ENCODE results near the gene PAGE1.
"Not testable (repeated sequence)": the region's sequence is repeated elsewhere in the genome, so short reads cannot be mapped to it uniquely, and the experiment has no call there.

The PAGE1 gene

DNA sequence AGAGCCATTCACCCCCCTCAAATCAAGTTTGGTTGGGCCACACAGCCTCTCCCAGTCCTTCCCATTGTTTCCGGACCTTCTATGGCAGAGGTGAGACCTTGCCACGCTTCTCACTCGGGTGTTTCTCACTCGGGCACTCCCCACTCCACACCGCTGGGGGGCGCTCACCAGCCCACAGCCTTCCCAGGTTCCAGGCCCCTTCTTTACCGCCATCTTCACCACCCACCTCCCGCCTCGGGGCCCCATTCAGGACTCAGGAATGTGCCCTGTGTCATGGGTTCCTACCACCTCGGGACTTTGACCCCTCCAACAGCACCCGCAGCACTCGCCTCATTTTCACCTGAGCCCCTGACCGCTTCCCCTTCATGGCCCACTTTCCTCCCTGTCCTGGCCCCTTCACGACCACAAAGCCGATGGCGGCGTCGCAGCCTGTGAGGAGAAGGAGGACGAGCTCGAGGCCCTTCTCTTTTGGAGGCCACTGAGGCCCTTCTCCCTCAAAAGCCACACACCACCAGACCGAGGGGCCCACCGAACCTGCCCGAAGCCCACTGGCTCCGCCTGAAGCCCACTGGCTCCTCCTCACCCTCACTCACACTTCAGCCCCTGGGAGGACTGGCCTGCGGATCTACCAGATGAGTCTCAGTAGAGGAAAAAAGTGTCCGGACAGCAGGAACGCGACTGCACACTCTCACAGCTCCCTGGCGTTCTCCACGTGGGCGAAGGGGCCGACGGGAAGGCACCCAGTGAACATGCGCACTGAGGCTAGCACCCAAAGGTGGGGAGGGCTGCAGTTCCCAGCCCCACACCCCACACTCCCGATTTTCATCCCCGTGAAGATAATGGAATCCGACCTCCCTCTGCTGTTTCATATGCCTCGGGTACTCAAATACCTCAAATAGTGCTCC lies at the start of gene PAGE1:
PAGE1 (minus strand) TSS at position 709 of the 905 bp plus-strand sequence. CDS start 1,214 bp downstream, outside the sequence.
- TF ChIP-seq CTCF (conservative IDR thresholded peaks at IDR 0.05): no peak
- no peak within 1 kb of the TSS for H3K27ac ChIP-seq

DNA sequence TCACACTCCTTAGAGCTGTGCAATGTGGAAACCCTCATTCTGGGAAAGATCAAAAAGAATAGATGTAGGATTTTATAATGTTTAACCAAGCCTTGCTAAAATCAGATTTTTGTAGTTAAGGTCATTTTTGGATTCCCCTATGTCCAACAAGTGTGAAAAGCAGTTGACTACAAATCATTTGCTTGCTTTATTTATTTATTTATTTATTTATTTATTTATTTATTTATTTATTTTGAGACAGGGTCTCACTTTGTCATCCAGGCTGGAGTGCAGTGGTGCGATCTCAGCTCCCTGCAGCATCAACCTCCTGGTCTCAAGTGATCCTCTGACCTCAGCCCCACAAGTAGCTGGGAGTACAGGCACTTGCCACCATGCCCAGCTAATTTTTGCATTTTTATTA lies 45.7 kb upstream of the PAGE1 start:
- not testable (repeated sequence) for H3K27ac ChIP-seq

DNA sequence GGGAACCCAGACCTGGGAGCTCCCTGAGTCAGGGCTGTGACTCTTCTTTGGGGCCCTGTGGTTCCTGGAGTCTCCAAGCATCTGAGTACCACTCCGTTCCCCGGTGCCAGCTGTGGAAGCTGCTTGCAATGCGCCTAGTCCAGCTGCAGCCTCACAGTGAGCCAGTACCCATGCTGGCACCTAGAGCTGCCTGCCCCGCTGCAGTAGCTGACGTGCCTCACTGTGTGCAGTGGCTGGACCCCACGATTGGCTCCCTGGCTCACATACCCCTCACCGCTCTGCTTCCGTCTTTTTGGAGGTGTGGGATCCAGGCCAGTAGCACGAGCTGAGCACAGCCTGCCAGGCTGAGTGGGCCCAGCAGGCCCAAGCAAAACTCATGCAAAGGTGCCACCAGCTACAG lies 32.1 kb upstream of the PAGE1 start:
- no peak for TF ChIP-seq CTCF (conservative IDR thresholded peaks at IDR 0.05)

DNA sequence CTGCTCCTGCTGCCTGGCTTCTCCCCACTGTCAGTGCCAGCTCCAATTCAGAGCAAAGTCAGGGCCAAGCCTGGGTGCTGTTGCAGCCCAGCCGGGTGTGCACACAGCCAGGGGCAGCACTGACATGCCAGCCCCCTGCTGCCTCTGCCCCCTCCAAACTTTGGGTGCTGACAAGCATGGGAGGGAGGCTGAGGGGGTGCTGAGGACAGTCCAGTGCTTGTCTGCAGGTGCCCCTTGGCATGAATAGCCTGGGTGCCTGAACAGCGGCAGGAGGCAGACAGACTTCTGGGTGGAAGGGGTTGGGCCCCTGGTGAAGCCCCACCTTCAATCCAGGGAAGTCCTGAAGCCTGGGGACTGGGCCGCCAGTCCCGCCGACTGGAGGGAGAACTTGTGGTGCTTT lies 31.2 kb upstream of the PAGE1 start:
- TF ChIP-seq CTCF (conservative IDR thresholded peaks at IDR 0.05): no peak
- no peak overlapping the region for H3K27ac ChIP-seq

More for the DNA sequence above, 32.1 kb upstream of the PAGE1 start:
- no peak overlapping the region for H3K27ac ChIP-seq

DNA sequence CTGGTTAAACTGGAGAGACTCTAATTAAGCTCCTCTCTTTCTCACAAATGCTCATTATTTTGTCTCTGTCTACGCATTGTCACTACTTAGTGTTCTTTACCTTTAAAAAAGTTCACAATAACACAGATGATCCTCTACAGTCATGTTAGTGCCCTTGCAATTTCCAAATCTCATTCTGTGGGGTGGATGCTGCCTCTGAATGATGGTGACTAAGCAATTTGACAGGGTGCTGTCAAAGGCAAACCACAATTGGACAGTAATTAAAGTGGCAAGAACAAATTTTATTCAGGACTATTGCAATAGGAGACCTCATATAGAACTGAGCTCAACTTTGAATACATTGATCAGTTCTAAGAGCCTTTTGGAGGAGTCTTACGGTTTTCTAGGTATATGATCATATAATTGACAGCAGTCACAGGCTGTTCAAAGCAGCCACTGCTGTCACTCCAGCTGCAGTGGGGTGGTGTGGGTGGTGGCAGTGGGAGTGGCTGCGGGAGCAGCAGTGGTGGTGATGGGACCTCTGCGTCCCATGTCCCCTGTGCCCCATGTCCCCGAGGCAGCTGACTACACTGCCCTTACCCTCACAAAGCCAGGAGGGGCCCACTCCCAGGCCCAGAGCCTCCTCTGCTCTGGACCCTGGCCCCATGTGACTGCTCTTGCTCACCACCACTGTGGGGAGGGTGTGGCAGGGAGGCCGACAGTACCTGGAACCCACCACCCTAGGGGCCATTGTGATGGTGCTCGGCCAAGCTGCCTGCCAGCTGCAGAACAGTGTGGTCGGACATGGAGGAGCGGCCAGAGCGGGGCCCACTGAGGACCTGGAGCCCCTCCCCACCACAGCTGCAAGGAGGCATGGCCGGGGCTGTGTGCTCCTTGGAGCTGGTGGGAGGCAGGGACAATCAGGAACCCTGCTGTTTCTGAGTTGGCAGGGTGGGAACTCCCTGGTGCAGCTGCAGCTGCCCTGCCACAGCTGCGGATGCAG lies 30.4 kb upstream of the PAGE1 start:
- no peak for TF ChIP-seq CTCF (conservative IDR thresholded peaks at IDR 0.05)
- no peak overlapping the region for H3K27ac ChIP-seq

DNA sequence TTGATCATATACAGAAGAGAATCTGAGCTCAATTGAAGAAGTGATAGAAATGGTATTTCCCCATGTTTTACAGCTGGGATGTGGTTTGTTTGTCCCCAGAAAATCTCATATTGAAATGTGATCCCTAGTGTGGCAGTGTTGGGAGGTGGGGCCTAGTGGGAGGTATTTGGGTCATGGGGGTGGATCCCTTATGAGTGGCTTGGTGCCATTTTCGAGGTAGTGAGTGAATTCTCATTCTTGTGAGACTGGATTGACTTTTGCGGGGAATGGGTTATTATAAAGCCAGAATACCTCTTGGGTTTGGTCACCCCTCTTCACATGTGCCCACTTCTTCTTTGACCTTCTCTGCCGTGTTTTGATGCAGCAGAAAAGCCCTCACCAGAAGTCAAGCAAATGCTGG lies 29.6 kb upstream of the PAGE1 start:
- TF ChIP-seq CTCF (conservative IDR thresholded peaks at IDR 0.05): no peak
- H3K27ac ChIP-seq: no peak overlapping the region

- H3K27ac ChIP-seq: not testable (repeated sequence)
Observed at GRCh38 chrX:49720106-49720505, 24.3 kb upstream of the PAGE1 start.

DNA sequence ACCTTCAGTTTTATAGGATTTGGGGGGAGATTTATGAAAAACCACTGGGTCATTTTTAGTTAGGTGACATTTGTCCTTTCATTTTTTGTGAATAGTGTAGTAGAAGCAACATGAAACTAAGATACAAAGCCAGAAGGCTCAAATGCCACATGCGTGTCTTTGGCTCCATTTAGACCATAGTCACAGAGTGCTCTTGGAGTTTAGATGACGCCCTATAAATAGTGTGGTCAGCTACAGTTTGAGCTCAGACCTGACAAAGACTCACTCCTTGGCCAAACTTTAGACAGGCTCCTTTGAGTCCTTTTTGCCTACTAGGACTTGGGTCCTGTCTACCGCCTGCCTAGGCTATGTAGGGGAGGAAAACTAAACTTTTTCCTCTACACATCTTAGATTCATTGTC lies 16.8 kb upstream of the PAGE1 start:
- TF ChIP-seq CTCF (conservative IDR thresholded peaks at IDR 0.05): no peak
- H3K27ac ChIP-seq: no peak overlapping the region
